GM12878 (cell line): ENCODE results near the gene B4GALT1. TPM values are rescaled to one million over a fixed set of nuclear protein-coding genes. Genes with fewer than 3 reads are reported as not detected.

Experiments
- ATAC-seq: fragments of 200-7000 bp; cut with Tn5 transposase; 3 replicates; pipeline ENCODE4 v1.9.1; 2020; ENCODE audit warnings: mild to moderate bottlenecking, moderate library complexity
- BruUV-seq: library from RNA; stranded (reverse); fragments of 400-500 nt; replicated peaks from 2 replicates; lab custom pipeline; 2021; lab: Mats Ljungman, UMichigan
- CTCF ChIA-PET: fragments of 300-600 bp; sonication (Branson Sonifier 250); formaldehyde crosslinking; extraction: SDS; loops from one replicate; lab custom pipeline; 2021; ENCODE audit warnings: inconsistent platforms; lab: Yijun Ruan, JAX
- POLR2A ChIA-PET: fragments of 350-600 bp; formaldehyde crosslinking; extraction: SDS; loops from one replicate; lab custom pipeline; 2021; ENCODE audit warnings: inconsistent platforms; lab: Charles Lee
- RAD21 ChIA-PET: fragments of 300-600 bp; sonication (Branson Sonifier 250); formaldehyde crosslinking; loops from one replicate; lab custom pipeline; 2023; ENCODE audit warnings: antibody characterized with exemption; ENCODE audit not compliant: unreplicated experiment; lab: Charles Lee
- SMC1A ChIA-PET: fragments of 300-600 bp; sonication (Branson Sonifier 250); formaldehyde crosslinking; loops from one replicate; lab custom pipeline; 2023; ENCODE audit not compliant: unreplicated experiment, uncharacterized antibody; lab: Charles Lee
- DNase-seq: peaks from one replicate; pipeline ENCODE4 v3.0.0-alpha.2; 2011; ENCODE audit warnings: low read depth, low spot score
- FAIRE-seq: peaks from 3 replicates; lab custom pipeline; 2011; peaks lifted over from hg19 to GRCh38; lab: Jason Lieb, UNC
- H2AFZ ChIP-seq: 2 replicates; pipeline ENCODE4 v1.6.0; 2011; ENCODE audit warnings: low read depth, low read length, control low read depth; ENCODE audit not compliant: control insufficient read depth
- H3K27ac ChIP-seq: 2 replicates; pipeline ENCODE4 v1.5.1; 2011; ENCODE audit warnings: control low read depth; ENCODE audit not compliant: control insufficient read depth, insufficient read depth
- H3K27me3 ChIP-seq, 2 experiments: replicated peaks in 1 of 2; 2 replicates each; pipeline versions ENCODE4 v1.6.0 to v1.6.1; 2011; ENCODE audit warnings: low read length in 1 of 2; ENCODE audit not compliant: control insufficient read depth in 2 of 2, insufficient read depth in 2 of 2
- H3K36me3 ChIP-seq, 2 experiments: 2 replicates each; pipeline ENCODE4 v1.5.1; 2011; ENCODE audit warnings: low read length in 1 of 2; ENCODE audit not compliant: control insufficient read depth in 2 of 2, insufficient read depth in 2 of 2
- H3K4me1 ChIP-seq: 2 replicates; pipeline ENCODE4 v1.6.1; 2011; ENCODE audit warnings: mild to moderate bottlenecking, low read length, moderate library complexity, mixed read lengths; ENCODE audit not compliant: control insufficient read depth, insufficient read depth
- H3K4me2 ChIP-seq: 2 replicates; pipeline ENCODE4 v1.6.0; 2011; ENCODE audit warnings: control low read depth; ENCODE audit not compliant: control insufficient read depth, insufficient read depth
- H3K4me3 ChIP-seq: fragments of 200-600 bp; sonication (generic); 2 replicates; pipeline ENCODE4 v1.5.1; 2016
- H3K79me2 ChIP-seq: 2 replicates; pipeline ENCODE4 v1.6.0; 2011; ENCODE audit warnings: low read length; ENCODE audit not compliant: control insufficient read depth, insufficient read depth
- H3K9ac ChIP-seq: 2 replicates; pipeline ENCODE4 v1.8.0; 2011; ENCODE audit warnings: low read length, control low read depth, mixed read lengths; ENCODE audit not compliant: control insufficient read depth, insufficient read depth
- H3K9me3 ChIP-seq: replicated peaks from 3 replicates; pipeline ENCODE4 v1.5.1; 2011; ENCODE audit warnings: mild to moderate bottlenecking, low read length; ENCODE audit not compliant: control insufficient read depth, insufficient read depth
- H4K20me1 ChIP-seq: 2 replicates; pipeline ENCODE4 v1.6.0; 2011; ENCODE audit not compliant: control insufficient read depth, insufficient read depth
- IKZF2 ChIP-seq, 2 experiments: fragments of 450-650 bp; IDR thresholded peaks; 2 replicates each; pipeline ENCODE4 v1.6.1; 2017; ENCODE audit warnings: mild to moderate bottlenecking in 2 of 2, moderate library complexity in 2 of 2
- TCF3 ChIP-seq: IDR thresholded peaks from 2 replicates; pipeline ENCODE4 v1.6.1; 2012; ENCODE audit warnings: low read depth, mild to moderate bottlenecking, low read length, borderline replicate concordance; ENCODE audit not compliant: insufficient read depth
- WGBS: methylation state at CpG from one replicate; pipeline ENCODE4 v1.1.6; 2016; ENCODE audit warnings: low lambda C conversion rate; ENCODE audit not compliant: insufficient replicate concordance, insufficient coverage; ENCODE audit errors: missing lambda C conversion rate; 5-methylcytosine and 5-hydroxymethylcytosine counted together
- in situ Hi-C: fragments of 300-500 bp; cut with MboI; formaldehyde crosslinking; loops from 9 replicates; pipeline ENCODE4 v1.14.3; 2018; ENCODE audit warnings: mixed read lengths
- intact Hi-C: fragments of 100-400 bp; cut with micrococcal nuclease; formaldehyde crosslinking; loops from one replicate; pipeline ENCODE4 v1.14.2; 2022; ENCODE audit not compliant: unreplicated experiment
- polyA plus RNA-seq, 11 experiments: library from polyadenylated mRNA; depleted of rRNA in 4 of 11; unstranded in 6 of 11; stranded (reverse) in 5 of 11; fragments of >200 nt; fragmentation: Nextera tagmentation in 4 of 11; fragmentation: Illumina TruSeq in 1 of 11; extraction: Ambion mirVana in 4 of 11; extraction: Trizol in 1 of 11; gene quantifications; 1 replicate in 1 of 11; 2 replicates in 10 of 11; pipeline versions ENCODE4 v1.2.1 to v1.2.3, GENCODE V29; 2011 to 2016; ENCODE audit warnings: inconsistent platforms in 2 of 11, missing spikeins in 2 of 11, low read depth in 1 of 11
- total RNA-seq, 4 experiments: library from RNA; depleted of rRNA in 3 of 4; stranded (reverse); fragments of >200 nt in 3 of 4; fragmentation: Illumina TruSeq in 1 of 4; extraction: Trizol in 1 of 4; gene quantifications; 2 replicates each; pipeline versions ENCODE4 v1.2.1 to v1.2.3, GENCODE V29; 2013 to 2021

The B4GALT1 gene
- total and polyA plus RNA-seq, 10 of the 15 experiments (the other 5 are each of a cell fraction or from before 2014, with no cell fraction given): 12.7 to 79.0 (median 41.0) TPM

- 0 out of 4 replicates have a peak, but pooled peaks of 1 of the 2 experiments have one; percentile 19 for TF ChIP-seq IKZF2 (IDR thresholded peaks at IDR 0.05)
Observed at GRCh38 chr9:33082538-33083326, 84.4 kb downstream of the B4GALT1 start (continued).

GRCh38 chr9:33082128-33082527, 85.0 kb downstream of the B4GALT1 start:
- Histone ChIP-seq H3K4me2 (no peak overlapping the region), H3K27ac (no peak overlapping the region), H3K36me3 (no peaks in the 10 kb centered on the region), H3K4me3 (no peak overlapping the region), H3K4me1 (peaks cover 19% of the 10 kb centered on the region), H3K27me3 (no peaks in the 10 kb centered on the region), H3K9me3 (no peaks in the 10 kb centered on the region), H4K20me1 (no peaks in the 10 kb centered on the region), H2AFZ (no peak overlapping the region), H3K79me2 (no peaks in the 10 kb centered on the region)
- ATAC-seq: no peak
- RAD21 ChIA-PET: interaction anchor here (0.8 to 3.0 kb wide), 8 partner anchors 27 to 205 kb away, joined by 3 to 20 read pairs (median 4); no protein-coding TSS in a partner anchor
- POLR2A ChIA-PET: interaction anchor here (0.6 to 1.2 kb wide), 2 partner anchors 41 to 58 kb away, joined by 3 to 6 read pairs; no protein-coding TSS in a partner anchor
- CTCF ChIA-PET: interaction anchor here (1.0 to 6.8 kb wide), 7 partner anchors 37 to 145 kb away, joined by 3 to 142 read pairs (median 4); no protein-coding TSS in a partner anchor
- intact Hi-C loops: loop anchor here (5.0 kb wide), 1 partner anchor 35 kb away; no protein-coding TSS in a partner anchor
- SMC1A ChIA-PET: interaction anchor here (0.8 to 1.6 kb wide), 5 partner anchors 77 to 144 kb away, joined by 3 to 17 read pairs (median 3); no protein-coding TSS in a partner anchor
- in situ Hi-C loops: loop anchor here (5.0 kb wide), 1 partner anchor 140 kb away; no protein-coding TSS in a partner anchor
- DNase-seq: no peak
- BruUV-seq: no TSS peak
- TF ChIP-seq TCF3: no peak
- TF ChIP-seq, all 136 proteins: peak for 0
- WGBS: 91% methylated on average over 5 of the region's 5 CpGs
- H3K9ac ChIP-seq: no peak overlapping the region
- no peak for FAIRE-seq
